Suprapubic skin (tissue), 4 donors: ENCODE data around the gene NSD1. TPM values are rescaled to one million over a fixed set of nuclear protein-coding genes. Genes with fewer than 3 reads are reported as not detected.

ENCODE experiments used
- DNase-seq, 2 donors: peaks; one replicate each; pipeline ENCODE4 v3.0.0-alpha.2; 2019; ENCODE audit warnings: low spot score in 2 of 2
- H3K27ac ChIP-seq: fragments of 200-600 bp; sonication (generic); one replicate; pipeline ENCODE4 v1.5.1; 2019
- H3K27me3 ChIP-seq: fragments of 200-600 bp; sonication (generic); one replicate; pipeline ENCODE4 v1.5.1; 2019
- H3K36me3 ChIP-seq: fragments of 200-600 bp; sonication (generic); one replicate; pipeline ENCODE4 v1.5.1; 2019
- H3K4me1 ChIP-seq: fragments of 200-600 bp; sonication (generic); one replicate; pipeline ENCODE4 v1.5.1; 2019
- H3K4me3 ChIP-seq: fragments of 200-600 bp; sonication (generic); one replicate; pipeline ENCODE4 v1.5.1; 2019; ENCODE audit warnings: mild to moderate bottlenecking
- H3K9me3 ChIP-seq: fragments of 200-600 bp; sonication (generic); one replicate; pipeline ENCODE4 v1.5.1; 2019
- EP300 ChIP-seq: sonication (generic); formaldehyde crosslinking; IDR thresholded peaks from one replicate; pipeline ENCODE4 v1.6.1; 2017; ENCODE audit warnings: antibody characterized with exemption
- POLR2A ChIP-seq, 2 donors: fragments of 450-650 bp; IDR thresholded peaks; one replicate each; pipeline ENCODE4 v1.6.1; 2017; ENCODE audit warnings: antibody characterized with exemption in 2 of 2, mild to moderate bottlenecking in 2 of 2, moderate library complexity in 2 of 2
- POLR2AphosphoS5 ChIP-seq, 3 donors: sonication (generic); formaldehyde crosslinking; IDR thresholded peaks; one replicate each; pipeline ENCODE4 v1.6.1; 2017; ENCODE audit warnings: antibody characterized with exemption in 3 of 3
- WGBS: methylation state at CpG from one replicate; pipeline ENCODE4 v1.1.5; 2018; 5-methylcytosine and 5-hydroxymethylcytosine counted together
- total RNA-seq, 4 donors: library from RNA; depleted of rRNA; stranded (reverse); fragments of >200 nt; gene quantifications; one replicate each; pipeline ENCODE4 v1.1.0, GENCODE V29; 2016
- TF ChIP-seq, protein P1 (sequence below), 2 donors: fragments of 200-600 bp in 1 of 2; fragments of 450-650 bp in 1 of 2; sonication (generic) in 1 of 2; IDR thresholded peaks; one replicate each; pipeline ENCODE4 v1.5.1; 2016 to 2019; ENCODE audit warnings: antibody characterized with exemption in 2 of 2, mild to moderate bottlenecking in 1 of 2, moderate library complexity in 1 of 2

Gene NSD1
- total RNA-seq, 4 donors from 2014 or later, result 36.0 to 67.9 (median 51.3) TPM

DNA sequence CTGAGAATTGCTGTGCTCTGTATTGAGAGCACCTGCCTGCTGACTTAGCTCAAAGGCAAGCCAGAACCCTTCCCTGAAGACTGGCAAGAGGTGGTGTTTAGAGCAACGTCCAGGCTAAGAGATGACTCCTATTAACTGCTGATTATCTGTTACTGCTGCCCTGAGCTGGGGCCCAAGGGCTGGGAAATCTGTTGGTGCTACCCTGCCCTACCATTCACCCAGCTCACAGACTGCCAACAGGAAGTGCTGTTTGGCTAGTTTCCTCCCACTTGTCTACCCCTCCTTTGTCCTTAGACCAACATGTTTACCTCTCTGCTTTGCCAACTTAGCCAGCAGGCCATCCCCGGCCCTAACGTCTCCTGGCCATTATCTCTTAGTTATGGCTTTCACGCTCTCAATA lies 163.0 kb downstream of the NSD1 start:
- H3K36me3 ChIP-seq, result peaks cover 48% of the 10 kb centered on the region
- H3K27me3 ChIP-seq, result no peaks in the 10 kb centered on the region
- H3K4me3 ChIP-seq, result no peak overlapping the region
- TF ChIP-seq EP300 (no peak), POLR2AphosphoS5 (IDR thresholded peaks at IDR 0.05) (no peak), POLR2A (IDR thresholded peaks at IDR 0.05) (no peak)
- TF ChIP-seq, protein P1, sequence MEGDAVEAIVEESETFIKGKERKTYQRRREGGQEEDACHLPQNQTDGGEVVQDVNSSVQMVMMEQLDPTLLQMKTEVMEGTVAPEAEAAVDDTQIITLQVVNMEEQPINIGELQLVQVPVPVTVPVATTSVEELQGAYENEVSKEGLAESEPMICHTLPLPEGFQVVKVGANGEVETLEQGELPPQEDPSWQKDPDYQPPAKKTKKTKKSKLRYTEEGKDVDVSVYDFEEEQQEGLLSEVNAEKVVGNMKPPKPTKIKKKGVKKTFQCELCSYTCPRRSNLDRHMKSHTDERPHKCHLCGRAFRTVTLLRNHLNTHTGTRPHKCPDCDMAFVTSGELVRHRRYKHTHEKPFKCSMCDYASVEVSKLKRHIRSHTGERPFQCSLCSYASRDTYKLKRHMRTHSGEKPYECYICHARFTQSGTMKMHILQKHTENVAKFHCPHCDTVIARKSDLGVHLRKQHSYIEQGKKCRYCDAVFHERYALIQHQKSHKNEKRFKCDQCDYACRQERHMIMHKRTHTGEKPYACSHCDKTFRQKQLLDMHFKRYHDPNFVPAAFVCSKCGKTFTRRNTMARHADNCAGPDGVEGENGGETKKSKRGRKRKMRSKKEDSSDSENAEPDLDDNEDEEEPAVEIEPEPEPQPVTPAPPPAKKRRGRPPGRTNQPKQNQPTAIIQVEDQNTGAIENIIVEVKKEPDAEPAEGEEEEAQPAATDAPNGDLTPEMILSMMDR (IDR thresholded peaks at IDR 0.05), result no peak
- no peaks in the 10 kb centered on the region for H3K9me3 ChIP-seq
- peaks cover 37% of the 10 kb centered on the region for H3K4me1 ChIP-seq
- H3K27ac ChIP-seq, result no peak overlapping the region
- no peak for DNase-seq
- WGBS, result 55% methylated on average over 4 of the region's 4 CpGs

DNA sequence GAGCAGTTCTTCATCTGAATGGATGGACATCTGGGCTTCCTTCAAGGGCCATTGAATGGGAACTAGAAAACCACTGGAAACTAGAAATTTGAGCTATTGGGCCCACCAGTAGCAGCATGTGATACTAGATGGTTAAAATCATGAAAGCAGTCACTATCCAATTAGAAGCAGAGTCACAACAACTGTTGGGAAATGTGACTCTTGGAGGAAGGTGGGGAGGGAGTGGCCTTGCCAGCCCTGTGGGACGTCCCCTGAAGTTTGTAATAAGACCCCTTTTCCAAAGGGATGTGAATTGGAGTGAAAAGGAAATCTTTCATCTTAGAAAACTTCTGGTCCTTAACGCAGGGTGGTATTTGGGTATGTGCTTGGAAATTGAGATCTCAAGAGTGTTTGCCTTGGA lies 164.3 kb downstream of the NSD1 start:
- Histone ChIP-seq H3K27ac (no peak overlapping the region), H3K27me3 (no peaks in the 10 kb centered on the region), H3K4me1 (peaks cover 51% of the 10 kb centered on the region), H3K36me3 (peaks cover 35% of the 10 kb centered on the region), H3K4me3 (no peak overlapping the region), H3K9me3 (no peaks in the 10 kb centered on the region)
- 77% methylated on average over 2 of the region's 2 CpGs for WGBS
- DNase-seq, result no peak
- TF ChIP-seq EP300 (no peak), POLR2AphosphoS5 (IDR thresholded peaks at IDR 0.05) (no peak), POLR2A (IDR thresholded peaks at IDR 0.05) (no peak)
- TF ChIP-seq, protein P1 (IDR thresholded peaks at IDR 0.05), result no peak

DNA sequence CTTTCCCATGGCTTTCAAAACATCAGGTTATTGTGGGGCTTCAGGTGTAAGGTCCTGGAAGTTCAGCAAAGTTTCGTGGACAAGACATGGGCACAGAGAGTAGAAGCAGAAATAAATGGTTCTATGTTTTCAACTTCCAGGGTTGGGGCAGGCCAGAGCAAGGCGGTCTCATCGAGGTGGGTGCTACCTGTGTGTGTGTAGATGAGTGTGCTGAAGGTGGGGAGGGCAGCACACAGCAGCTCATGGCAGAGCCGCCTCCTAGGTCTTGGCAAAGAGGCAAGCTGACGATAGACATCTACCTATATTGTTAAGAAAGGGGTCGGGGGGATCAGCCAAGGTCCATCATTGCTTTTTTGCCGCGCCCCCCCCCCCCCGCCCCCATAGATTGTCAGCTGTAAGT lies 166.1 kb downstream of the NSD1 start:
- Histone ChIP-seq H3K27ac (peak overlapping the region; percentile 85), H3K4me1 (peaks cover 61% of the 10 kb centered on the region), H3K9me3 (no peaks in the 10 kb centered on the region), H3K27me3 (no peaks in the 10 kb centered on the region), H3K4me3 (no peak overlapping the region), H3K36me3 (peaks cover 17% of the 10 kb centered on the region)
- 72% methylated on average over 9 of the region's 9 CpGs for WGBS
- TF ChIP-seq, protein P1 (IDR thresholded peaks at IDR 0.05), result no peak
- TF ChIP-seq POLR2AphosphoS5 (IDR thresholded peaks at IDR 0.05) (no peak), POLR2A (IDR thresholded peaks at IDR 0.05) (no peak), EP300 (no peak)
- DNase-seq, result no peak

DNA sequence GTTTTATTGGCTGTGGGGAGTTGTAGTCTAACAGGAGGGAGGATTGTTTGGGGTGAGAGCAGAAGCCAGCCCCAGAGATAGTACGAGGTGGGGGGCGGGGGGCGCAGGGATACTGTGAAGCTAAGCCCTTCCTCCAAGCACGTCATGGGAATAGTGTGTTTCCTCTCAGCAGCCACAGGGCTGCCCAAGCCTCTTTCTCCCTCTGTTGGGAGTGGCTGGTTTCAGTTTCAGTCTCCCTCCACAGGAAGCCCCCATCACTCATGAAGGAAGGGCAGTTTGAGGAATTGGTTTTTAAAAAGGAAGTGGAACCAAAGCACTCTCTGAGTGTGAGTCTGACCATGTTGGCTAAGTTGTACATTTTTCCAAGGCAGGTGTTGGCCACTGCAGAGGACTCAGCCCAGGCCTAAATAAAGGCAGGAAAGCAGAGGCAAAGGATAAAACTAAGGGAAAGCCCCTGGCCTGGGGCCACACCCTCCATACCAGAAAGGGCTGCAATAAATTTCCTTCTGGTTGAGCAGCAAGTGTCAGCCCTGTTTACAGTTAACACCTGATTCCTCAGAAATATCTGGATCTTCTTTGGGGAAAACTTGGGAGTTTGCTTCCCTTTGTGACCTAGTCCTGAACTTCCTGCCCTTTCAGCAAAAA lies 166.8 kb downstream of the NSD1 start:
- TF ChIP-seq POLR2A (IDR thresholded peaks at IDR 0.05) (no peak), EP300 (no peak), POLR2AphosphoS5 (IDR thresholded peaks at IDR 0.05) (no peak)
- TF ChIP-seq, protein P1 (IDR thresholded peaks at IDR 0.05), result no peak
- Histone ChIP-seq H3K4me1 (peaks cover 68% of the 10 kb centered on the region), H3K27ac (peak overlapping the region; percentile 85), H3K4me3 (no peak overlapping the region), H3K36me3 (peaks cover 13% of the 10 kb centered on the region), H3K27me3 (no peaks in the 10 kb centered on the region), H3K9me3 (no peaks in the 10 kb centered on the region)
- WGBS, result 24% methylated on average over 4 of the region's 4 CpGs
- peak in 1 of 2 donors; percentile 78 for DNase-seq

DNA sequence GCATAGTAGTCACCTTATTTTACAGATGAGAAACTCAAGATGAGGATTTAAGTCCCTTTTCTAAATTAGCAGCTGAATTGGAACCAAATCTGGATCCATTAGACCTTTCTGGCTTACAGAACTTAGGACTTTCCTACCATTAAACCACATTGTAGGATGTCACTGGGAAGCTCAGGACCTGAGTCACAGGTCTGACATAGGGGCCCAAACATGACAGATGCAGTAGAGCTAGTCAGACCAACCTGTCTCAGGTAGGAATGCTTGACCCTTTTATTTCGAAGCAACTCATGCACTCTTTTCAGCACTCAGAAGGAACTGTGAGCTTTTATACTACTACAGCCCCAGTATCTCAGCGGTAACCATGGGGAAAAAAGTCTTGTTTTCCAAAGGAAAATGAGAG lies 167.4 kb downstream of the NSD1 start:
- H3K4me3 ChIP-seq, result no peak overlapping the region
- peak overlapping the region; percentile 85 for H3K27ac ChIP-seq
- TF ChIP-seq, protein P1 (IDR thresholded peaks at IDR 0.05), result no peak
- TF ChIP-seq POLR2AphosphoS5 (IDR thresholded peaks at IDR 0.05) (no peak), EP300 (no peak)
- no peaks in the 10 kb centered on the region for H3K9me3 ChIP-seq
- H3K4me1 ChIP-seq, result peaks cover 68% of the 10 kb centered on the region
- 76% methylated on average over 2 of the region's 2 CpGs for WGBS
- peaks cover 15% of the 10 kb centered on the region for H3K36me3 ChIP-seq
- H3K27me3 ChIP-seq, result no peaks in the 10 kb centered on the region
- no peak for DNase-seq
